PC-3 (cell line): ENCODE measurements around the gene IRF2.

Experiments used
- CTCF ChIP-seq: fragments of 300-600 bp; sonication (generic); conservative IDR thresholded peaks from 2 replicates; pipeline ENCODE4 v1.5.1; 2017; ENCODE audit warnings: antibody characterized with exemption, low read depth, mild to moderate bottlenecking, low read length
- EZH2 ChIP-seq: fragments of 300-600 bp; sonication (generic); IDR thresholded peaks from one replicate; pipeline ENCODE4 v1.6.1; 2017; ENCODE audit warnings: antibody characterized with exemption, mild to moderate bottlenecking, low read length; ENCODE audit not compliant: unreplicated experiment
- EZH2phosphoT487 ChIP-seq: fragments of 300-600 bp; sonication (generic); IDR thresholded peaks from 2 replicates; pipeline ENCODE4 v1.6.1; 2018; ENCODE audit warnings: mild to moderate bottlenecking, antibody characterized with exemption, low read length, borderline replicate concordance

GRCh38 chr4:184404047-184404446 is 70.3 kb downstream of the IRF2 start:
- no peak for TF ChIP-seq CTCF
- TF ChIP-seq EZH2: no peak
- no peak for TF ChIP-seq EZH2phosphoT487
